ENCODE results near the gene GARIN5B. TPM values are rescaled to one million over a fixed set of nuclear protein-coding genes. Genes with fewer than 3 reads are reported as not detected.

The GARIN5B gene
- total RNA-seq (2014; rRNA removed; shearing (Covaris generic)) (not detected in 2 replicates), polyA plus RNA-seq (2016; fragmentation: Nextera tagmentation; extraction: Ambion mirVana) (not detected in 2 replicates)
- long read RNA-seq, result 0 reads

DNA sequence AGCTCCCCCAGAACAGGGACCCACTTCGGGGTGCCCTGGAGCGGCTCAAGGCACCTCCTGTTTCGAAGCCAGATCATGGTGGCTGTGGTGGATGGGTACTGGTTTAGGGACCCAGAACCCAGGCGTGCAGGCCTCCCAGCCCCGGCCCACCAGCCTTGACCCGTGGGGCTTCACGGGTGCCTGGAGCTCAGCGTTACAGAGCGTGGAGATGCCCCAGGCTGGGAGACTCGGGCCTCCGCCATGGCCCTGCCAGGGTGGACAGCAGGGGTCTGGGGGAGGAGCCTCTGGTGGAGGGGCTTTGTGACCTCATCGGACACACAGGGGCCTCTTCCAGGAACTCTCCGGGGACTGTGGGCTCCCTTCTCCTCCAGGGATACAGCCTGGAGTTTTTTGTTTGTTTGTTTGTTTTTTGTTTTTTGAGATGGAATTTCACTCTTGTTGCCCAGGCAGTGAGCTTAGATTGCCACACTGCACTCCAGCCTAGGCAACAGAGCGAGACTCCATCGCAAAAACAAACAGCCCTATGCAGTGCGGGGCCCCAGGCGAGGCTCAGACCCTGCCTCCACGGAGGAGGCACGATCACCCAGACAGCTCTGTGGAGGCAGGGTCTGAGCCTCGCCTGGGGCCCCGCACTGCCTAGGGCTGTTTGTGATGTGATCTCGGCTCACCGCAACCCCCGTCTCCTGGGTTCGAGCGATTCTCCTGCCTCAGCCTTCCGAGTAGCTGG is at the start of gene GARIN5B:
TSS of gene GARIN5B (minus strand) at position 271 of the 727 bp plus-strand sequence. CDS start at position 77, 194 bp downstream.
- ATAC-seq (peak; percentile 54), DNase-seq (ENCODE audit: low spot score) (no peak)
- peaks cover 27% of the 10 kb centered on the region for H3K27me3 Mint-ChIP-seq (ENCODE audit: insufficient read depth, low read depth, poor library complexity)
- Histone ChIP-seq H3K27ac (ENCODE audit: low read depth) (no peak within 1 kb of the TSS), H3K79me2 (replicated peaks; ENCODE audit: insufficient read depth) (no peaks in the 10 kb centered on the region), H4K20me1 (replicated peaks; ENCODE audit: insufficient read depth) (no peaks in the 10 kb centered on the region), H3K27me3 (ENCODE audit: insufficient read depth) (peaks cover 18% of the 10 kb centered on the region), H3K4me2 (0 out of 2 replicates have a peak within 1 kb of the TSS, but pooled peaks have one; percentile 20), H3K4me3 (no peak within 1 kb of the TSS), H3K9me2 (ENCODE audit: insufficient read depth) (no peaks in the 10 kb centered on the region), H3F3A (replicated peaks; ENCODE audit: low read depth) (no peaks in the 10 kb centered on the region; the same call in 1 of the 2 replicates), H3K4me1 (ENCODE audit: insufficient read depth) (no peaks in the 10 kb centered on the region), H2AFZ (peak within 1 kb of the TSS; percentile 43; the same call in 1 of the 2 replicates), H3K36me3 (ENCODE audit: insufficient read depth) (no peaks in the 10 kb centered on the region)
- H3K36me3 Mint-ChIP-seq (ENCODE audit: low read depth), result no peaks in the 10 kb centered on the region
- no peak within 1 kb of the TSS; the same call in 2 of the 3 replicates for H3K4me3 Mint-ChIP-seq
- TF ChIP-seq ZNF331 (CRISPR knock-in tag; IDR thresholded peaks at IDR 0.05; ENCODE audit: low read depth) (no peak), EZH2phosphoT487 (IDR thresholded peaks at IDR 0.05; ENCODE audit: unreplicated experiment) (no peak), ZNF114 (CRISPR knock-in tag; IDR thresholded peaks at IDR 0.05) (no peak)
- TF ChIP-seq, protein P1, sequence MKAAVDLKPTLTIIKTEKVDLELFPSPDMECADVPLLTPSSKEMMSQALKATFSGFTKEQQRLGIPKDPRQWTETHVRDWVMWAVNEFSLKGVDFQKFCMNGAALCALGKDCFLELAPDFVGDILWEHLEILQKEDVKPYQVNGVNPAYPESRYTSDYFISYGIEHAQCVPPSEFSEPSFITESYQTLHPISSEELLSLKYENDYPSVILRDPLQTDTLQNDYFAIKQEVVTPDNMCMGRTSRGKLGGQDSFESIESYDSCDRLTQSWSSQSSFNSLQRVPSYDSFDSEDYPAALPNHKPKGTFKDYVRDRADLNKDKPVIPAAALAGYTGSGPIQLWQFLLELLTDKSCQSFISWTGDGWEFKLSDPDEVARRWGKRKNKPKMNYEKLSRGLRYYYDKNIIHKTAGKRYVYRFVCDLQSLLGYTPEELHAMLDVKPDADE (IDR thresholded peaks at IDR 0.05), result no peak
- TF ChIP-seq, protein P2, sequence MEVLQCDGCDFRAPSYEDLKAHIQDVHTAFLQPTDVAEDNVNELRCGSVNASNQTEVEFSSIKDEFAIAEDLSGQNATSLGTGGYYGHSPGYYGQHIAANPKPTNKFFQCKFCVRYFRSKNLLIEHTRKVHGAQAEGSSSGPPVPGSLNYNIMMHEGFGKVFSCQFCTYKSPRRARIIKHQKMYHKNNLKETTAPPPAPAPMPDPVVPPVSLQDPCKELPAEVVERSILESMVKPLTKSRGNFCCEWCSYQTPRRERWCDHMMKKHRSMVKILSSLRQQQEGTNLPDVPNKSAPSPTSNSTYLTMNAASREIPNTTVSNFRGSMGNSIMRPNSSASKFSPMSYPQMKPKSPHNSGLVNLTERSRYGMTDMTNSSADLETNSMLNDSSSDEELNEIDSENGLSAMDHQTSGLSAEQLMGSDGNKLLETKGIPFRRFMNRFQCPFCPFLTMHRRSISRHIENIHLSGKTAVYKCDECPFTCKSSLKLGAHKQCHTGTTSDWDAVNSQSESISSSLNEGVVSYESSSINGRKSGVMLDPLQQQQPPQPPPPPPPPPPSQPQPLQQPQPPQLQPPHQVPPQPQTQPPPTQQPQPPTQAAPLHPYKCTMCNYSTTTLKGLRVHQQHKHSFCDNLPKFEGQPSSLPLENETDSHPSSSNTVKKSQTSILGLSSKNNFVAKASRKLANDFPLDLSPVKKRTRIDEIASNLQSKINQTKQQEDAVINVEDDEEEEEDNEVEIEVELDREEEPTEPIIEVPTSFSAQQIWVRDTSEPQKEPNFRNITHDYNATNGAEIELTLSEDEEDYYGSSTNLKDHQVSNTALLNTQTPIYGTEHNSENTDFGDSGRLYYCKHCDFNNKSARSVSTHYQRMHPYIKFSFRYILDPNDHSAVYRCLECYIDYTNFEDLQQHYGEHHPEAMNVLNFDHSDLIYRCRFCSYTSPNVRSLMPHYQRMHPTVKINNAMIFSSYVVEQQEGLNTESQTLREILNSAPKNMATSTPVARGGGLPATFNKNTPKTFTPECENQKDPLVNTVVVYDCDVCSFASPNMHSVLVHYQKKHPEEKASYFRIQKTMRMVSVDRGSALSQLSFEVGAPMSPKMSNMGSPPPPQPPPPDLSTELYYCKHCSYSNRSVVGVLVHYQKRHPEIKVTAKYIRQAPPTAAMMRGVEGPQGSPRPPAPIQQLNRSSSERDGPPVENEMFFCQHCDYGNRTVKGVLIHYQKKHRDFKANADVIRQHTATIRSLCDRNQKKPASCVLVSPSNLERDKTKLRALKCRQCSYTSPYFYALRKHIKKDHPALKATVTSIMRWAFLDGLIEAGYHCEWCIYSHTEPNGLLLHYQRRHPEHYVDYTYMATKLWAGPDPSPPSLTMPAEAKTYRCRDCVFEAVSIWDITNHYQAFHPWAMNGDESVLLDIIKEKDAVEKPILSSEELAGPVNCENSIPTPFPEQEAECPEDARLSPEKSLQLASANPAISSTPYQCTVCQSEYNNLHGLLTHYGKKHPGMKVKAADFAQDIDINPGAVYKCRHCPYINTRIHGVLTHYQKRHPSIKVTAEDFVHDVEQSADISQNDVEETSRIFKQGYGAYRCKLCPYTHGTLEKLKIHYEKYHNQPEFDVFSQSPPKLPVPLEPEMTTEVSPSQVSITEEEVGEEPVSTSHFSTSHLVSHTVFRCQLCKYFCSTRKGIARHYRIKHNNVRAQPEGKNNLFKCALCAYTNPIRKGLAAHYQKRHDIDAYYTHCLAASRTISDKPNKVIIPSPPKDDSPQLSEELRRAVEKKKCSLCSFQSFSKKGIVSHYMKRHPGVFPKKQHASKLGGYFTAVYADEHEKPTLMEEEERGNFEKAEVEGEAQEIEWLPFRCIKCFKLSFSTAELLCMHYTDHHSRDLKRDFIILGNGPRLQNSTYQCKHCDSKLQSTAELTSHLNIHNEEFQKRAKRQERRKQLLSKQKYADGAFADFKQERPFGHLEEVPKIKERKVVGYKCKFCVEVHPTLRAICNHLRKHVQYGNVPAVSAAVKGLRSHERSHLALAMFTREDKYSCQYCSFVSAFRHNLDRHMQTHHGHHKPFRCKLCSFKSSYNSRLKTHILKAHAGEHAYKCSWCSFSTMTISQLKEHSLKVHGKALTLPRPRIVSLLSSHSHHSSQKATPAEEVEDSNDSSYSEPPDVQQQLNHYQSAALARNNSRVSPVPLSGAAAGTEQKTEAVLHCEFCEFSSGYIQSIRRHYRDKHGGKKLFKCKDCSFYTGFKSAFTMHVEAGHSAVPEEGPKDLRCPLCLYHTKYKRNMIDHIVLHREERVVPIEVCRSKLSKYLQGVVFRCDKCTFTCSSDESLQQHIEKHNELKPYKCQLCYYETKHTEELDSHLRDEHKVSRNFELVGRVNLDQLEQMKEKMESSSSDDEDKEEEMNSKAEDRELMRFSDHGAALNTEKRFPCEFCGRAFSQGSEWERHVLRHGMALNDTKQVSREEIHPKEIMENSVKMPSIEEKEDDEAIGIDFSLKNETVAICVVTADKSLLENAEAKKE (CRISPR knock-in tag; IDR thresholded peaks at IDR 0.05), result no peak
- no peak within 1 kb of the TSS for H3K27ac Mint-ChIP-seq
- H3K9me3 Mint-ChIP-seq, result no peaks in the 10 kb centered on the region; the same call in 2 of the 3 replicates
- H3K4me1 Mint-ChIP-seq, result peaks cover 13% of the 10 kb centered on the region; the same call in 2 of the 3 replicates
